GM21447 (cell line): ENCODE results near the gene LRMDA.

ENCODE experiments used
- ATAC-seq: cut with Tn5 transposase; IDR thresholded peaks from one replicate; pipeline ENCODE4 v1.9.1; 2021; ENCODE audit not compliant: unreplicated experiment

The LRMDA gene

DNA sequence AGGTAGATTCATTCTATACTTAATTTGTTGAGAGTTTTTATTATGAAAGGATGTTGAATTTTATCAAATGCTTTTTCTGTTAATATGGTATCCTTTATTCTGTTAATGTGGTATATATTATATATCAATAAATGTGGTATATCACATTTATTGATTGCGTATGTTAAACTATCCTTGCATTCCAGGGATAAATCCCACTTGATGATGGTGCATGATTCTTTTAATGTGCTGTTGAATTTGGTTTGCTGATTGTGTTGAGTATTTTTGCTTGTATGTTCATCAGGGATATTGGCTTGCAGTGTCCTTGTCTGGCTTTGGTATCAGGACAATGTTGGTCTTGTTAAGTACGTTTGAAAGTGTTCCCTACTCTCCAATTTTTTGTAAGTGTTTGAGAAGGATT, 11.9 kb downstream of the LRMDA start:
- ATAC-seq = no peak

DNA sequence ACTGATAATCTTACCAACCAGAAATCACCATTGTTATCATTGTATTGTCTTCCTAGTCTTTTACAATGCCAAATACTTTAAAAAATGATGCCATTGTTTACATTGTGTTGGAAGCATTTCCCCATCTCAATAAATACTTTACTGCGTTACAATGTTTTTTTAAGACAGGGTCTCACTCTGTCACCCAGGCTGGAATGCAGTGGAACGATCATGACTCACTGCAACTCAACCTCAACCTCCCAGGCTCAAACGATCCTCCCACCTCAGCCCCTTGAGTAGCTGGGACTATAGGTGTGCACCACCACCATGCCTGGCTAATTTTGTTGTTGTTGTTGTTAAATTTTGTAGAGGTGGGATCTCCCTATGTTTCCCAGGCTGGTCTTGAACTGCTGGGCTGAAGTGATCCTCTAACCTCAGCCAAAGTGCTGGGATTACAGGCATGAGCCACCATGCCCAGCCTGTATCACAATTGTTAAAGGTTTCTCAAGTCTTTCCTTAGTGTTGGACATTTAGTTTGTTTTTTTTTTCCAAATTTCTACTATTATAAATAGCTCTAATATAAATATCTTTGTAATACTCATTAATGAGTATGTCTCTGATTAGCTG, 13.5 kb downstream of the LRMDA start:
- ATAC-seq = no peak

DNA sequence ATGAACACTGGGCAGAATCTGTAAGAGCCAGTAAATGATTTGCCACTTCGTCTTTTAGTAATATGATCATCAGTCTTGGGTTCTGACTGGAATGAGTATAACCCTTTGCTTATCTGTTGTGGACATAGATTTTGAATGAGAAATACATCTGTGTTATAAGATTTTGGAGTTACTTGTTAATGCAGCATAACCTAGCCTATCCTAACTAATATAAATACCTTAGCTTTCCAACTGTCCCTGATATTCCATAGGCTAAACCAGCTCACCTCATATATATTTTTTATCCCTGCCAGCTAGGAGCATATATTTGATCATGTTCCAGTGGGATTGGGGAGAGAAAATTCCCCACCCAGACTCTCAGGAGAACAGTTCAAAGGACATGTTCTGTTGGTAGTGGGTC, 15.1 kb downstream of the LRMDA start:
- ATAC-seq = no peak

DNA sequence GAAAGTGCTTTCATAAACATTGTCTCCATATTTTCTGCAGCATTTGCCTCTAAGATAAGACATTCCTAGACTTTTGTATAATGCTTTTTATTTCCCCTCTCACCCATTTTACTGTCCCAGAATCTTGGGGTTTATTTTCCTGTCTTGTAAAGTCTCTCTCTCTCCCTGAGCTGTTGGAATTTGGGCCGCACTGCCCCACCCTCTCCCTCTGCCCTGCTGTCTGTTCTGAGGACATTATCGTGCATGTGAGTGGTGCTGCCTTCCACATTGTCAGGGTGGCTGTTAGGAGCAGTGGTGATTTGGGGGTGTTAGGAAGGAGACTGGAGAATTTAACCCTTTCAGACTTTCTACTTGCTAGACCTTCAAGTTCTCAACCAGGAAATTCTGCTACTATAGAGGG, 16.7 kb downstream of the LRMDA start:
- ATAC-seq = no peak

DNA sequence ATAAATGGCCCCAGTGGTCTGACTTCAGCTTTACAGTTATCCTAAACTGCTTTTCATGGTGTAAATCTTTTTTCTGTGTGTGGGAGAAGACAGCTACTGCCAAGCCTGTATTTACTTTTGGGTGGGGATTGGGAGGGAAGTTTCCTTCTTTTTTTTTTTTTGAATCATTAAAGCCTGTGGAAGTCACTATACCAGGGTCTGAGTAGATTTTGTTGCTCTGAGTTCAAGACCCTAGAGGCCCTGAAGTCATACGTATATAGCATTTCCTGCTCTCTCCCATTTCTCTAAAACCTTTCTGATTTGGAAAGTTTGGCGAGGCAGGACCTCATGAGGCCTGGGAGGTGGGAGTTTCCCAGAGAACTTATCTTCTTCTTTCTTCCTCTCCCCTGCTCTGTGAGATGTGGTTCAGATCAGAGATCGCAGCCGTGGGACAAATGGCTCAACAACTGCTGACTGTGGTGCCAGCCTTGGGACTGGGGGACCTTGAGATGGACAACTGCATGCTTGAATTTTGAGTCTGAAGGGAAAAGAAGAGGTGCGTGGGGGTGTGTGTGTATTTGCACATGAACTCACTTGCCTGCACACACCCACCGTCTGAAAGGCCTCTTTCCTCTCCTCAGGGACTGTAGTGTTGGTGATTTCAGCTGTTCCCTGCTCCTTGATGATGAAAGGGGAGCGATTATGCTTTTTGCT, 18.1 kb downstream of the LRMDA start:
- no peak for ATAC-seq

DNA sequence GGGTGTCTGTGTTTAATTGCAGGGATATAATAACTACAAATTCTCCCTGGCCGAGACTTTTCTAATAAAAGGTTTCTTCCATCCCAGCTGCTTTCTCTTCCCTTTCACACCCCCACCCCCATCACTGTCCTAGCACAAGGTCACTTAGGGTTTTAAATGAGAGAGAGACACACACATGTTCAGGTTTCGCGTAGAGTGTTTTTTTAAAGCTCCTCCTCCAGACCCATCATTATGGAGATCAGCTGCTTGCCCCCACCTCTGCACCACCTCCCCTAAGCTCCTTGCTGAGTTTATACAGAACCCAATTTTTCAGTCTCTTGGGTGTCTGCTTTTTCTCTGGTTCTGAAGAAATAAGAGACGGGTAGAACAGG, 18.6 kb downstream of the LRMDA start:
- no peak for ATAC-seq

DNA sequence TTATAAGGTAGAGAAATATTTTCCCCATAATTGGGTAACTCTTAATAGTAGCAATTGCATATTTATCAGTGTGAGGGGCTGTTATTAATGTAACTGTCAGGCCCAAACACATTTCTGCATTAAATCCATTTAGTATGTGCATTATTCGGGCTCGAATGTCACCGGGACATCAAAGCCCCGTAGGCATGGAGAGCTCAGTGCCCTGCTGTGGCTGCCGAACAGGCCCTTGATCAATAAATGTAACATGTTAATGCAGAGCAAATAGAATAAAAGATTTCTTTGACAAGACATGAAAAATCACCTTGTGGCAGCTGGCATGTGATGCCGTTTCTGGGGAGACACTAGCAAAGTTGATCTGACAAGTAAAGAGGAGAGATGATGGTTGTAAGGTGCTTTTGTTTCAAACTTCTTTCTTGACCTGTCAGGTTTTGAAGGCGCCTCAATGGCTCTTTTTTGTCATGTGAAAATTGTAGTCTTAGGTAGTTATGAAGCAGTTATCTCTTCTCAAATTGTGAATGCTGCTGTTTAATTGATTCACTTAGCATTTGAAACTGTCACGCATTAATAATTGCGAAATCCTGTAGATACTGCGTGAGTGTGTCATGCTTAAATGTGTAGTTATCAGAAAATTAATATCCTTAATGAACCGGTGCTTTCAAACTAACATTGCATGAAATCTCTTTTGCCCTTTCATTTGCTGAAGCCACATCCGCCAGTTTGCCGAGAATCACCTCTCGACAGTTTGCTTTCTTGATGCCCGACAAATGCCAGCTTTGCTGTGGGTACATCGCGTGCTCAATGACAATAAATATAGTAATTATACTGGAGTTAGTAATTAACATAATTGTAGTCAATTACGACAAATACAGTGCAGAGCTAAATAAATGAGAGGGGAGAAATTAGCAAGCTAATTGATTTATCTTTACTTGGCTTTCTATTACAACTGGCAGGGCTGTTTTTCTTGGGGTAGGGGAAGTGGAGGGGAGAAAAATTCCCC, 19.5 kb downstream of the LRMDA start:
- ATAC-seq = no peak

DNA sequence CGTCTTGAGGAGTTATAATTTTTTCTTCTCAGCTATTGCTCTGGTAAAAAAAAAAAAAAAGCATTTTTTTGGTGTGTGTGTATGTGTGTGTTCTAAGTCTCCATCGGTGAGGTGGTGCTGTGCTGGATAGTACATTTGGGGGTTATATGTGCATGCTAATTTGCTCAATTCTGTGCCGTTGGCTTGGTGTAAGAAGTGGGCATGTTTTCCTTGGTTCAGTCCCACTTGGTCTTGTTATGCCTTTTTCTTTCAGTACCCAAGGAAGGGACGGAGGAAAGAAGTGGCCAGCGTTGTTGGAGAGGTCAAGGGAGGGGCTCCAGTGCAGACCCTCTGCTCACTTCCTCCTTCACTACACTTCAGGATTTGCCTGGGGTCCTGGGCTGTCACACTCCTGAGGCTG, 20.4 kb downstream of the LRMDA start:
- no peak for ATAC-seq

DNA sequence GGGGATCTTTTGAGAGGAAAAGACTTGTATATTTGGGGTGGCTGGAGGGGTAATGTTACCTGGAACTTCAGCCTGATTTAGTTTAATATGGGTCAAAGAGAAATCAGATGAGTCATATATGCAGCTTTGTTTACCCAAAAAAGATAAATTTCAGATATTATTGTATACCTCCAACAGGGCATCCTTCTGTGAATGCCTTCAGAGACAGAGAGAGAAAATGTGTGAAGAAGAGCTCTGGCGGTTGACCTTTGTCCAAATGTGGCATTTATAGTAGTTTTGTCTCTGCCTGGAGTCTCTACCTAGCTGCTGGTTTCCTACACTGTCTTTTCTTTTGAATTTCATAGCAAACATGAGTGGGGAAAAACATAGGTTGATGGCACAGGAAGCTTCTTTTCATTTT, 21.6 kb downstream of the LRMDA start:
- ATAC-seq = no peak

DNA sequence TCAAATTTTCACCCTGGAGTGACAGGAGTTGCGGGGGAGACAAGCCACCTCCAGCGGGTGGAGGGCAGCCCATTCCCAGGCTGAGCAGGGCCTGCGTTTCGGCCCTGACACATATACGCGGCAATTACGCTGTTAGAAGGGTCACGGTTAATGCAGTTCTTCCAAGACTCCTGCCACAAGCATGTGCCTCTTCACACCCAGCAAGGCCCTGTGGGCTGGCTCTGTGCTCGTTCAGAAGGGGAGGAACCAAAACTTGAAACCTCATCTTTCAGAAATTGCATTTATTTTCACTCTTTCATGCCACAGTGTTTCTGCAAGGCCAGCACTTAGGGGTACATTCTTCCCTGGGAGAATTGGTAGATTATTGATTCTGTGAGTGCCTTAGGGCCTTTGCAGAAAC, 24.7 kb downstream of the LRMDA start:
- ATAC-seq = no peak

DNA sequence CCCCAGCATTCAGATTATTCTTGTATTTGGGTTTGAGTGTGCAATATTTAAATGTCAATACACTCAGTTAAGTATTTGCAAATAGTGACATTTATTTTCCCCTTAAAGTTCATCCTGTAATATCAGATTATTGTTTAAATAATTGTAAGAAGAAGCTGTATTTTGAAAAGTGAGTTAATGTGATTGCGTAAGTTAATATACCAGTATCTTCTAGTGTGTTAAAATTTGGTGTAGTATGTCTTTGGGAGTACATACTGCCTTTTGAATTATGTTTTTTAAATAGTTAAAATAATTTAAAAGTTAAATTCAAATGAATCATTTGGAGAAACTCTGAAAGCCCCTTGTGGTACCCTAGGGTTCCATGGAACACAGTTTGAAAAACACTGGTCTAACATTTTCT, 28.6 kb downstream of the LRMDA start:
- no peak for ATAC-seq

DNA sequence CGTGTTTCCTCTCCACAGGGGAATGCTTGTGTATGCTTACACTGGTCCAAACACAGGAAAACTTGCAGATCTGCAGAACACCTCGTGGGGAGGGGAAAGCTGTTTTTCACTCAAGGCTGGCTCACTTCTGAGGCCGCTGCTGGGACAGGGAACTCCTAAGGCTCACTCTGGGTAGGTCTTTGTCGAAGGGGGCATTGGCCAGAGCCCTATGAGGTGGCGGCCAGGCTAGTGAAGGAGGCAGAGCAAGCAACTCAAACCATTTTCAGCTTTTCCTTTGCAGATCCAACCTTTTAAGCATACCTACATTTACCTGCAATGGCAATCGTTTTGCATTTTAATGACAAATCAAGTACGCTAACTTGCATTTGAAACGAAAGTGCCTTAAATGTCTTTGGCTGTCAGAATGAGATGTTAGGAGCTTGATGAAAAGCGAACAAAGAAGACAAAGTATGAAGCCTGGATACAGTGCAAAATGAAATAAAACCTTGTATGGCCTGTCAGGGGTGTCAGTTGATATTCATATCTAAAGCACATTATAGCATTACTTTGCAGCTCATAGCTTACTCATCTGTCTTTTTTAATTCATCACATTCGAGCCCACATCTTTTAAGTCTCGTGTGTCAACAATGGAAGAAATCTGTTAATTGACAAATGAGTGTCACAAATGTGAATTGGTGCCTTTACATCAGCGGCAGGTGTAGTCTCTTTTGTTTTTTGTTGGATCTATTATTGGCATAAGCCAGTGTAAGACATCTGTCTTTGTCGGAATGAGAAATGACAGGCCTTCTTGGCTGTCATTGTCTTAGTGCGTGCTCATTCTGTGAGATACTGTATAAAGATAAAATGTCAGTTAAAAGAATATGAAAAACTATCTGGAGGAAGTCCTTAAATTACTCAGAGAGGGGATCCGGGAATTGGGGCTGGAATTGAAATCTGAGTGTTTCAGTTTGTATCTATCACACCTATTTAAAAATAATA, 30.5 kb downstream of the LRMDA start:
- no peak for ATAC-seq

DNA sequence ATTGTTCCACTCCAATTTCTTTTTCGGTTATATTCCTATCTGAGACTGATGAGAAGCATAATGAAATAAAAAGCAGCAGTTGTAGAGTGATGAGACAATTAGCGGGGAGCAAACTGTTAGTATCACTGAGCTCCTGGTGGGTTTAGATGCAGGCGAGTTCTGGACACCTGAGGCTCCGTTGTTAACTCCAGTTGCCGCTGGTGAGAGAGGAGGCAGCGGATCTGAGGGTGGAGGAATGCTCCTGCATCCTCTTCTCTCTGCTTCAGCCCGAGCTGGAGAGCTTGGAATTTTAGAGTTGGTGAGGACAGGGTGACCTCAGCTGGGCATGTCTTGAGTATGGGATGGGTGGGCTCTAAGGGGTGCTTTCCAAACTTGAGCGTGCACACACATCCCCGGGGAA, 31.4 kb downstream of the LRMDA start:
- ATAC-seq = no peak

DNA sequence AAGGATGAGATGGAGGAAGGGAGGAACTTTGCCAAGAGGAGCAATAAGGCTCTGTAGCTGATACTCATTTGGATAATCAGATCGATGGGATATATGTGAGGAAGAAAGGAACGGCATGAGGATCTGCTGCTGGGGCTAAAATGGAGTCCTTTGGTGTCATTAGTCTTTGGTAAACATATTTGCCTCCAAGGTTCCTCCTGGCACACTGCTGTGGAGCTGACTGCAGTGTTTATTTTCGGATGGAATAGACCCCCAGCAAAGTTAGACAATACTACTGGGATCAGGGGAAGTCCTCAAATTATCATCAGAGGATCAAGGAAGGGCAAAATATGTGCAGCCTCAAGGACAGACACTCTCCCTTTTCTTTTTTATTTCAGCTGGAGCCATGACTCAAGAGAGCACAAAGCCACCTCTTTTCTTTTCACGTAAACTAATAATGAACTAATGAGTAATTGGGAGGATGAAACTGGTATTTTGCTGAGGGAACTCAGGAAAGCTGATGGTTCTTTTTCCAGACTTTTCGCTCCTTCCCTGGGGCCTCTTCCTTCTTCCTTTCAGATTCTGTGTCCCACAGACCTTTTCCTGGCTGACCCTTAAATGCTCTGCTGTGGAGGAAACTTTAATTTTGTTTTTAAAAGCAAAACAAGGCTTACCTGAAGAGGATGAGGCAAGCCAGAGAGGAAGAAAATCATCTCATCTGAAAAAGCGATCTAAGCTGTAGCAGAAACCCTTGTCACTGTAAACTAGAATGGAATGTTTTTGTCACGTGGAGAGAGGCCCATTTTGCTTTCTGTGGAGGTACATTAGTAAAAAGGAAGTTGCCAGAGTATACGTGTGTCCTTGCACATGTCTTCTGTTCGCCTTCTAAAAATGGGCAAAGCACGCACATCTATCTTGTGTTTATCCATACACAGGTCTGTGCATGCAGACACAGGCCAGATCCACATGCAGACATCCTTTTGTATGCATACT, 33.3 kb downstream of the LRMDA start:
- no peak for ATAC-seq

DNA sequence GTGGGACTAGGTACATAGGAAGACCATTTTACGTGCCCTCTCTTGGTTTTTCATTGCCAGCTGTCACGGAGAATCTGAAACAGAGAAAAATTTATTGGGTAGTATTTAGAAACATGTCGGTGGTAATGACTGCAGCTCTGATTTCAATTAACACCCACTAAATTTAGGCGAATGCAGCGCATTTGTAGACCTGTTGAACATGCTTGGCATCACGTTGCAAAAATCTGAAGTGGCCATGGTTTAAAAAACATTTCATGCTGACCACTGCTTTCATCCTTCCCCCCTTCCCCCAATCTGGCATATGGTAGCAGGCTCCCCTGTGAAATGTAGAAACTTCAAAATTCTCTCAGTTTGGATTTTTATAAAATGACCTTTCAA, 34.0 kb downstream of the LRMDA start:
- ATAC-seq = no peak

DNA sequence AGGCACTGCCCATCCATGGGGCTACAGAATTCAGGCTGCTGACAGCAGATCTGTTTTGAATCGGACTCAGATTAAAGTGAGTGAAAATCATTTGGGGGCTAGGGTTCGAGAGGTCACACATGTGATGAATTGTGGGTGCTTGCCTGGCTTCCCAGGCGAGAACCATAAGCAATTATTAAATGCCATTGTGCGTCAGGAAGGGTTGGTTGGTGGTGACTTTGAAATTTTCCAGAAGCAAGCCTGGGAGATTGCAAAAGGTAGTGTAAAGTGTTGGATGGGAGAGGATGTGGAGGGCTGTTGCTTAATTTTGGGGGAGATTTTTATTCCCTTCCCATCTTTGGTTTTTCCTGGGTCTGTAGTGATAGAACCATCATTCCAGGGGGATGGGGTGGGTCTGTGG, 34.6 kb downstream of the LRMDA start:
- ATAC-seq = no peak

DNA sequence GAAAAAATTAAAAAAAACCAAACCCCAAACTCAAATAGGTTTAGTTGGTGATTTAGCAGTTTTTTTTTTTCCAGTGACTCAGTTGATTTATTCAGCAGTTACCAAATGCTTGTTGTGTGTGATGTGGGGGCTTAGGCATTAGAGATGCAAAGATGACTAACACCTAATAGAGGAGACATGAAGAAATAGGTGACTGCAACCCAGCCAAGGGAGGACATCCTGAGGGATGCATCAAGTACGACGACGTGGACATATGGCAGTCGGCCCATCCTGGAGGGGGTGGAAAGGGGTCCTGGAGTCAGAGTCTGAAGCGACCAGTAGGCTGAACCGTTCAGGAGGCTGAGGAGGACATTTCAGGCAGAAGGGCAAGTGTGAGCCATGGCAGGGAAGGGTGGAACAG, 35.5 kb downstream of the LRMDA start:
- ATAC-seq = no peak

DNA sequence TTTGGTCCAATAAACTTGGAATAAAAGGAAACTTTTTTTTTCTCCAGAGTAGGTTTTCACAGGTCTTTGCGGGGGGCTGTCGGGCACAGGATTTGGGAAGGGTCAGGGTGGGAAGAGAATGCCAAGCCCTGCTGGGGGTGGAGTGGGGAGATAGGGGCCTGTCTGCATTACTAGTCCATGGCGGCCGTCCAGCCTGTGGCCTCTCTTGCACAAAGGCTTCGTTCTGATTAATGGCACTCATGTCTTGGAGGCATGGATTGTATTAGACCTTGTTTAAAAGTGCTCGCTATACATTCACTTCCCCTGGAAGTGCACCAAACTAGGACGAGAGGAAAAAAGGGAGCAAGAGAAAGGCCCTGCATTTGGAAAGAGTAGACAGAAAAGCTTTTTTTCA, 37.2 kb downstream of the LRMDA start:
- ATAC-seq = no peak

DNA sequence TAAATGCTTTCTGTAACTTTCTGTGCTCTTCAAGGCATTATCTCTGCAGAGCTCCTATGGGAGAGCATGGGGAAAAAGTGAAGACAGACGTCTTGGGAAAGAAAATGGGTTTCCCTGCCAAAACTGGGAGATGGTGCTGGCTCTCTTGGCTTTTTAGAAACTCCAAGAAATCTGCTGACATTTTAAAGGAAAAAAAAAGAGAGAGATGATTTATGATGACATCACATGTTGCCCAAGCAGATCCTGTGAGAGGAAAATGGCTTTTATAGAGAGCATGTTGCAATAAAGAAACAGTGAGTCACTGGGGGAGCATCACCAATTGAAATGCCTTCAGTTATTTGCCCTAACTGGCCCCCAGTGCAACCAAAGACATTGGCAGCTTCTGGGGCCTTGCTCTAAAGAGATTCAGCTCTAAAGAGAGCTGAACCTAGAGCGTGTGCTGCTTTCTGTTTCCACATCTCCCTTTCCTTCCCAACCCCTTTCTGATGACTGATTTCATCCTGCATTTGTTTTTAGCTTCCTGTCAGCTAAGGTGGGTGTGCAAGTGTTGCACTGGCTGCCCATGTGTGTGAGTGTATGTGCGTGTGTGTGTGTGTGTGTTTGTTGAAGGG, 37.7 kb downstream of the LRMDA start:
- ATAC-seq = no peak
